CD4-positive, CD25-positive, alpha-beta regulatory T cell (primary cell): ENCODE data around the gene TMEM259. TPM values are rescaled to one million over a fixed set of nuclear protein-coding genes. Genes with fewer than 3 reads are reported as not detected.
A peak's percentile ranks its signal among the peaks of the same experiment; 100 is the strongest.

Experiments used
- ATAC-seq, 2 donors: fragments of 150-1000 bp; cut with Tn5 transposase; one replicate each; pipeline ENCODE4 v1.10.0; 2021; ENCODE audit warnings: low read depth in 2 of 2, moderate number of reproducible peaks in 2 of 2, moderate library complexity in 1 of 2
- DNase-seq, 3 donors: peaks; one replicate each; pipeline versions ENCODE4 v3.0.0 to v3.0.0-alpha.2; 2012 to 2022; ENCODE audit warnings: mixed read lengths in 1 of 3
- H3K27ac ChIP-seq: one replicate; pipeline ENCODE4 v1.7.0; 2013; ENCODE audit warnings: mild to moderate bottlenecking, low read length; ENCODE audit not compliant: insufficient read depth, poor library complexity, severe bottlenecking
- H3K27me3 ChIP-seq: one replicate; pipeline ENCODE4 v1.7.0; 2013; ENCODE audit warnings: low read length; ENCODE audit not compliant: control insufficient read depth, insufficient read depth
- H3K36me3 ChIP-seq: one replicate; pipeline ENCODE4 v1.7.0; 2013; ENCODE audit warnings: mild to moderate bottlenecking, low read length, moderate library complexity; ENCODE audit not compliant: control insufficient read depth, insufficient read depth
- H3K4me1 ChIP-seq: 2 replicates; pipeline ENCODE4 v1.7.0; 2013; ENCODE audit warnings: mild to moderate bottlenecking, low read length; ENCODE audit not compliant: insufficient read depth, control insufficient read depth, poor library complexity, severe bottlenecking
- H3K4me3 ChIP-seq: one replicate; pipeline ENCODE4 v1.7.0; 2013; ENCODE audit warnings: low read depth, mild to moderate bottlenecking, low read length, moderate library complexity
- H3K9me3 ChIP-seq, 2 experiments: 1 replicate in 1 of 2; 2 replicates in 1 of 2; pipeline ENCODE4 v1.7.0; 2013; ENCODE audit warnings: low read length in 2 of 2, mild to moderate bottlenecking in 1 of 2, moderate library complexity in 1 of 2; ENCODE audit not compliant: control insufficient read depth in 2 of 2
- H3K27ac Mint-ChIP-seq, 3 donors: one replicate each; pipeline ENCODE4 v1.8.0; 2020 to 2022; ENCODE audit warnings: mild to moderate bottlenecking in 3 of 3, mixed read lengths in 3 of 3, moderate library complexity in 2 of 3
- H3K27me3 Mint-ChIP-seq: one replicate; pipeline ENCODE4 v1.8.0; 2022; ENCODE audit warnings: mild to moderate bottlenecking, mixed read lengths
- H3K36me3 Mint-ChIP-seq: one replicate; pipeline ENCODE4 v1.8.0; 2020; ENCODE audit warnings: mixed read lengths
- H3K4me1 Mint-ChIP-seq, 4 donors: one replicate each; pipeline ENCODE4 v1.8.0; 2020 to 2022; ENCODE audit warnings: mixed read lengths in 4 of 4, mild to moderate bottlenecking in 1 of 4
- H3K4me3 Mint-ChIP-seq, 4 donors: one replicate each; pipeline ENCODE4 v1.8.0; 2020 to 2022; ENCODE audit warnings: mild to moderate bottlenecking in 4 of 4, mixed read lengths in 4 of 4, moderate library complexity in 3 of 4
- H3K9me3 Mint-ChIP-seq, 7 donors: one replicate each; pipeline ENCODE4 v1.8.0; 2020 to 2022; ENCODE audit warnings: mixed read lengths in 7 of 7, mild to moderate bottlenecking in 3 of 7, moderate library complexity in 2 of 7
- polyA plus RNA-seq, 4 donors: library from polyadenylated mRNA; unstranded; fragments of 300-500 nt; fragmentation: Illumina TruSeq; gene quantifications; one replicate each; pipeline ENCODE4 v1.2.3, GENCODE V29; 2021
- total RNA-seq: library from RNA; stranded (reverse); gene quantifications from one replicate; pipeline ENCODE4 v1.2.3, GENCODE V29; 2022

The TMEM259 gene
- total and polyA plus RNA-seq, 5 donors from 2014 or later: 51.6 to 339 (median 55.1) TPM

- Mint-ChIP-seq H3K27ac (no peak overlapping the region), H3K4me1 (peaks cover 5 to 47% (median 26%) of the 10 kb centered on the region in 4 donors), H3K36me3 (peaks cover 6% of the 10 kb centered on the region), H3K9me3 (peaks cover 0 to 3% (median 0%) of the 10 kb centered on the region in 7 donors), H3K27me3 (no peaks in the 10 kb centered on the region), H3K4me3 (no peak overlapping the region)
- ATAC-seq: no peak
- Histone ChIP-seq H3K27ac (no peak overlapping the region), H3K27me3 (no peaks in the 10 kb centered on the region), H3K4me1 (peaks cover 41% of the 10 kb centered on the region), H3K4me3 (no peak overlapping the region), H3K9me3 (no peaks in the 10 kb centered on the region), H3K36me3 (peaks cover 2% of the 10 kb centered on the region)
- DNase-seq: no peak
Measured at GRCh38 chr19:1061987-1062386, 41.1 kb upstream of the TMEM259 start.

- Mint-ChIP-seq H3K9me3 (peaks cover 0 to 3% (median 0%) of the 10 kb centered on the region in 7 donors), H3K27ac (no peak overlapping the region), H3K4me3 (no peak overlapping the region), H3K4me1 (peaks cover 5 to 43% (median 26%) of the 10 kb centered on the region in 4 donors), H3K27me3 (no peaks in the 10 kb centered on the region), H3K36me3 (peaks cover 15% of the 10 kb centered on the region)
- Histone ChIP-seq H3K36me3 (peaks cover 2% of the 10 kb centered on the region), H3K27ac (no peak overlapping the region), H3K4me3 (no peak overlapping the region), H3K4me1 (peaks cover 30% of the 10 kb centered on the region), H3K9me3 (no peaks in the 10 kb centered on the region), H3K27me3 (no peaks in the 10 kb centered on the region)
- DNase-seq: no peak
- no peak for ATAC-seq
Measured at GRCh38 chr19:1060689-1061088, 39.8 kb upstream of the TMEM259 start.

GRCh38 chr19:1058112-1058511 lies 37.2 kb upstream of the TMEM259 start:
- peaks cover 0 to 3% (median 0%) of the 10 kb centered on the region in 7 donors for H3K9me3 Mint-ChIP-seq
- peak overlapping the region; percentile 25 to 79 (median 61) for H3K27ac Mint-ChIP-seq
- H3K36me3 Mint-ChIP-seq: peaks cover 15% of the 10 kb centered on the region
- no peaks in the 10 kb centered on the region for H3K27me3 Mint-ChIP-seq
- peak overlapping the region in 2 of 4 donors; percentile 33 to 43 for H3K4me3 Mint-ChIP-seq
- Histone ChIP-seq H3K4me3 (no peak overlapping the region), H3K27ac (peak overlapping the region; percentile 6), H3K9me3 (no peaks in the 10 kb centered on the region), H3K4me1 (peaks cover 12% of the 10 kb centered on the region), H3K27me3 (no peaks in the 10 kb centered on the region), H3K36me3 (peaks cover 2% of the 10 kb centered on the region)
- H3K4me1 Mint-ChIP-seq: peaks cover 5 to 26% (median 17%) of the 10 kb centered on the region in 4 donors
- ATAC-seq (peak; percentile 37 to 41), DNase-seq (peak in 1 of 3 donors; percentile 51)

- Histone ChIP-seq H3K9me3 (no peaks in the 10 kb centered on the region), H3K36me3 (peaks cover 2% of the 10 kb centered on the region), H3K27me3 (no peaks in the 10 kb centered on the region), H3K27ac (peak overlapping the region; percentile 6), H3K4me3 (no peak overlapping the region), H3K4me1 (peaks cover 12% of the 10 kb centered on the region)
- Mint-ChIP-seq H3K9me3 (peaks cover 0 to 3% (median 0%) of the 10 kb centered on the region in 7 donors), H3K27ac (peak overlapping the region; percentile 61 to 87 (median 67)), H3K36me3 (peaks cover 15% of the 10 kb centered on the region), H3K4me3 (peak overlapping the region in 2 of 4 donors; percentile 60 to 68), H3K4me1 (peaks cover 5 to 31% (median 18%) of the 10 kb centered on the region in 4 donors), H3K27me3 (no peaks in the 10 kb centered on the region)
- ATAC-seq (peak; percentile 84 to 85), DNase-seq (peak in 2 of 3 donors; percentile 65 to 77)
Measured at GRCh38 chr19:1057176-1057855, 36.4 kb upstream of the TMEM259 start.

DNA sequence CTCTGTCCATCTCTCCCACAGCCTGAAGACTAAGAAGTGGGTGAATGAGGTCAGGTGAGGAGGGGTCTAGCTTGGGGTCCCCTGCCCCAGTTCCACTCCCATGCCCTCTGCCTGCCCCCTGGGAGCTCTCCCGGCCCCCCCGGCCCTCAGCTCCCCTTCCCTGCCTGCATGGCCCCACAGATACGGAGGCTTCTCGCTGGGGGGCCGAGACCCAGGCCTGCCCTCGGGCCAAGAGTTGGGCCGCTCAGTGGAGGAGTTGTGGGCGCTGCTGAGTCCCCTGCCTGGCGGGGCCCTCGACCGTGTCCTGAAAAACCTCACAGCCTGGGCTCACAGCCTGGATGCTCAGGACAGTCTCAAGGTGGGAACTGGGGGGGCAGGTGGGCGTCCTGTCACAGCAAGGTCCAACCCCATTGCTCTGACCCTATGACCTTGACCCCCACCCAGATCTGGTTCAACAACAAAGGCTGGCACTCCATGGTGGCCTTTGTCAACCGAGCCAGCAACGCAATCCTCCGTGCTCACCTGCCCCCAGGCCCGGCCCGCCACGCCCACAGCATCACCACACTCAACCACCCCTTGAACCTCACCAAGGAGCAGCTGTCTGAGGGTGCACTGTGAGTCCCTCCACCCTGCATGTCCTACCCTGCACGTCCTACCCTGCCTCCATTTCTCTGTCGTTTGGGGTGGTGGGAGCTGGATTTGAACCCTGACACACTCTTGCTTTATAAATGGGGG lies 35.1 kb upstream of the TMEM259 start:
- peak overlapping the region in 2 of 3 donors; percentile 51 to 61 for H3K27ac Mint-ChIP-seq
- no peaks in the 10 kb centered on the region for H3K27me3 Mint-ChIP-seq
- H3K9me3 ChIP-seq: no peaks in the 10 kb centered on the region
- H3K27me3 ChIP-seq: no peaks in the 10 kb centered on the region
- H3K27ac ChIP-seq: no peak overlapping the region
- DNase-seq (no peak), ATAC-seq (no peak)
- H3K9me3 Mint-ChIP-seq: peaks cover 0 to 3% (median 0%) of the 10 kb centered on the region in 7 donors
- peaks cover 2% of the 10 kb centered on the region for H3K36me3 ChIP-seq
- no peak overlapping the region for H3K4me3 ChIP-seq
- peaks cover 15% of the 10 kb centered on the region for H3K36me3 Mint-ChIP-seq
- H3K4me1 ChIP-seq: peaks cover 12% of the 10 kb centered on the region
- H3K4me3 Mint-ChIP-seq: no peak overlapping the region
- H3K4me1 Mint-ChIP-seq: peaks cover 5 to 34% (median 19%) of the 10 kb centered on the region in 4 donors

GRCh38 chr19:1055028-1055425 lies 34.1 kb upstream of the TMEM259 start:
- DNase-seq: no peak
- no peaks in the 10 kb centered on the region for H3K27me3 ChIP-seq
- H3K9me3 ChIP-seq: no peaks in the 10 kb centered on the region
- no peak overlapping the region for H3K4me3 Mint-ChIP-seq
- H3K27me3 Mint-ChIP-seq: no peaks in the 10 kb centered on the region
- H3K4me1 Mint-ChIP-seq: peaks cover 5 to 34% (median 19%) of the 10 kb centered on the region in 4 donors
- H3K36me3 Mint-ChIP-seq: peaks cover 15% of the 10 kb centered on the region
- H3K4me1 ChIP-seq: peaks cover 12% of the 10 kb centered on the region
- ATAC-seq: no peak
- no peak overlapping the region for H3K4me3 ChIP-seq
- no peak overlapping the region for H3K27ac Mint-ChIP-seq
- no peak overlapping the region for H3K27ac ChIP-seq
- H3K9me3 Mint-ChIP-seq: peaks cover 0 to 3% (median 0%) of the 10 kb centered on the region in 7 donors
- H3K36me3 ChIP-seq: peaks cover 2% of the 10 kb centered on the region

GRCh38 chr19:1054102-1055027 lies 33.4 kb upstream of the TMEM259 start:
- Histone ChIP-seq H3K4me1 (peaks cover 12% of the 10 kb centered on the region), H3K4me3 (no peak overlapping the region), H3K27ac (no peak overlapping the region), H3K27me3 (no peaks in the 10 kb centered on the region), H3K36me3 (peaks cover 2% of the 10 kb centered on the region), H3K9me3 (no peaks in the 10 kb centered on the region)
- peaks cover 5 to 34% (median 19%) of the 10 kb centered on the region in 4 donors for H3K4me1 Mint-ChIP-seq
- H3K9me3 Mint-ChIP-seq: peaks cover 0 to 3% (median 0%) of the 10 kb centered on the region in 7 donors
- no peak for ATAC-seq
- no peaks in the 10 kb centered on the region for H3K27me3 Mint-ChIP-seq
- H3K4me3 Mint-ChIP-seq: no peak overlapping the region
- peaks cover 15% of the 10 kb centered on the region for H3K36me3 Mint-ChIP-seq
- no peak for DNase-seq
- H3K27ac Mint-ChIP-seq: peak overlapping the region in 1 of 3 donors; percentile 77
